Activated T-cell treated with anti-CD3 and anti-CD28 coated beads, Interleukin-2, amount 50 U/mL, for 48 hours (primary cell): ENCODE results near the gene PSMD5.

Source experiments
- DNase-seq, 2 experiments: peaks; one replicate each; pipeline ENCODE4 v3.0.0-alpha.2; 2020

Gene PSMD5

GRCh38 chr9:120874226-120875194 is 31.8 kb upstream of the PSMD5 start:
- DNase-seq = no peak

GRCh38 chr9:120873512-120873911 is 30.8 kb upstream of the PSMD5 start:
- no peak for DNase-seq

GRCh38 chr9:120872791-120873502 is 30.2 kb upstream of the PSMD5 start:
- DNase-seq = no peak

GRCh38 chr9:120870206-120870605 is 27.5 kb upstream of the PSMD5 start:
- no peak for DNase-seq

GRCh38 chr9:120869726-120870125 is 27.0 kb upstream of the PSMD5 start:
- DNase-seq = no peak

DNA sequence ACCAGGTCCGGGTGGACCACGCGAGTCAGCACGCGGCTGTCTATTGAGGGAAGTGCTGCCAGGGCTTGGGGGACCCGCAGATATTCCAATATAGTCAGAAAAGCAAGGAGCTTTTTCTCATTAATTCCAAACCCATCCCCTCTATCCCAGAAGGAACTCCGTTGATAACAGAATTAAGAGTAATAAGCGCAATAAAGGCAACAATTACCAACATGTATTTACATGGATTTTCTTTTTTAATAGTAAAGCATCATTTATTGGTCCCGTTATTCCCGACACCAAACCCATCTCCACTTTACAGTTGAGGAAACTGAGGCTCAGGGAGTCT is 26.6 kb upstream of the PSMD5 start:
- DNase-seq = no peak

DNA sequence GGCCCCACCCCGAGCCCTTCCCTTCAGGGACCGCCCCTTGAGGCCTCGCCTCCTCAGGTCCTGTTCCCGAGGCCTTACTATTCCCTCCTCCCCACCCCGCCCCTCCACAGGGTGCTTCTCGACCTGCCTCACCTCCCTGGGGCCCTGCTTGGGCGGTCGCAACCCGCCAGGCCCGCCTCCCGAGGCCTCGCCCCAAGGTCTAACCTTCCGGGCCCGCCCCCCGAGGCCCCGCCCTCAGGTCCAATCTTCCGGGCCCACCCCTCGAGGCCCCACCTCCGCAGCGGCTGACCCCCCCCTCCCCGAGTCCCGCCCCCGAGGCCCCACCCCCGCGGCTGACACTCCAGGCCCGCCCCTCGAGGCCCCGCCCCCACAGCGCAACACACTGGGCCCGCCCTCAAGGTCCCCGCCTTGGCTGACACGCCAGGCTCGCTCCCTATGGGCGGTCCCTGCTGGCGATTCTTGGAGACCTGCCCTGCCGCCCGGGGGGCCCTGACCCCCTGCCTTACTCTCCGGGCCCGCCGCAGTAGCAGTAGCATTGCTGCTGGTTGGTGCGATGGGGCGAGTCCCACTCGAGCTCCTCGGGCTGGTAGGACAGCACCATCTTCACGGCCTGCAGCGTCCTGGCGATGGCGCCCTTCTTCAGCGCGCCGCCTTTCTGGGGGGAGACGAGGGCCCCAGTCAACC is 26.1 kb upstream of the PSMD5 start:
- peak; percentile 98 for DNase-seq

- no peak for DNase-seq
These were observed 25.6 kb upstream of the PSMD5 start for GRCh38 chr9:120868339-120868675.

DNA sequence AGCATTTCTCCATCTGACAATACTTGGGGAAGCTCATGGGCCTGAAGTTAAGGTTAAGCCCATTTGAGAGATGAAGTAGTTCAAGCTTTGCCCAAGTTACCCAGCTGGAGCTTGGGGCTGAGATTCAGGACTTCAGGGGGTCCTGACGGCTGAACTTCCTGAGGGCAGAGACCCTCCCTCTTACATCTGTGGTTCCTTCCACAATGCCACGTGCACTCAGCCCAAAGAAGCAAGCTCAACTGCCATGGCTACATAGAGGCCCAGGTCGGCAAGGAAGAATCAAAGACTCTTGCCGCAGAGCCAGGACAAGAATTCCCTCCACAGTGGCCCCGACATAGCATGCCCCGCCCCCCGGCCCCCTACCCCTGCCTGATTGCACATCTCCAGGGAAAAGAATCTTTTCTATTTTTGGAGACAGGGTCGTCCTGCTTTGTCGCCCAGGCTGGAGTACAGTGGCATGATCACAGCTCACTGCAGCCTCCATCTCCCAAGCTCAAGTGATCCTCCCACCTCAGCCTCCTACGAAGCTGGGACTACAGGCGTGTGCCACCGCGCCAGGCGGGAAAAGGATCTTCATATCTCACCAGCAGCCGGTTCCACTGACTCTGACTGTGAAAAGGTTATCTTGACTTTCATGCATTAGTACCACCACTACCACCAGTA is 25.1 kb upstream of the PSMD5 start:
- no peak for DNase-seq

DNA sequence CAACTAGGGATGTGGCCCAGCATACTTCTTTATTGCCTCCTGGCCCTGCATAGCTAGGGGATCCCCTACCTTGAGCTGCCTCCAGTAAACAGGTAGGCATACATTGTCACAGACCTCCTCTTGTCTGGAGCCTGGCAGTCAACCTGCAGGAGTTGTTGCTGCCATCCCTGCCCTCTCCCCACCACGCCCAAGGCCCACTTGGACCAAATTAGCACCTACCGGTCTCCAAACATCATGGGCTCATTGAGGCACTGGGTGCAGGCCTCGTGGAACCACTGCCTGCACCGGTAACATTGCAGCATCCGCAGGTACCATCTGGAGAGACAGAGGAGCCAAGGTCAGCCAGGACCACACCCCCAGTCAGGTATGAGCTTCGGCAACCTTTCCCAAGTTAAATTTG is 23.9 kb upstream of the PSMD5 start:
- no peak for DNase-seq

DNA sequence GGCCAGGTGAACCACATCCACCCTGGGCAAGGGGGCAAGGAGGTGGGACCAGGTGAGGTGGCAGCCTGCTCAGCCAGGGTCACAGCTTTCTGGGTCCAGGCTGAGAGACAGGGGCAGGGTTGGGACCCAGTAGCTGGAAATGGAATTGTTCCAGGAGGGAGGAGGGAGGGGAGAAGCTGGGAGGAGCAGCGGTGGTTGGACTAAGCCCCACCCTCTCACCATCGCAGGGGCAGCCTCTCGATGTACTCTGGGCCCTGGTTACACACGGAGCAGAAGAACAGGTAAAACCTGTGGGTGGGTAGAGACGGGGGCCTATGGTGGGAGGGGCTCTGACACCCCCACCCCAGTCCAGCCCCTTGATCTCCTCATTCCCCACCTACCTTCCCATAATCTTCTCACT is 23.1 kb upstream of the PSMD5 start:
- no peak for DNase-seq

GRCh38 chr9:120865176-120865575 is 22.5 kb upstream of the PSMD5 start:
- DNase-seq = no peak

- no peak for DNase-seq
These were observed 22.0 kb upstream of the PSMD5 start for GRCh38 chr9:120864719-120865118.

DNA sequence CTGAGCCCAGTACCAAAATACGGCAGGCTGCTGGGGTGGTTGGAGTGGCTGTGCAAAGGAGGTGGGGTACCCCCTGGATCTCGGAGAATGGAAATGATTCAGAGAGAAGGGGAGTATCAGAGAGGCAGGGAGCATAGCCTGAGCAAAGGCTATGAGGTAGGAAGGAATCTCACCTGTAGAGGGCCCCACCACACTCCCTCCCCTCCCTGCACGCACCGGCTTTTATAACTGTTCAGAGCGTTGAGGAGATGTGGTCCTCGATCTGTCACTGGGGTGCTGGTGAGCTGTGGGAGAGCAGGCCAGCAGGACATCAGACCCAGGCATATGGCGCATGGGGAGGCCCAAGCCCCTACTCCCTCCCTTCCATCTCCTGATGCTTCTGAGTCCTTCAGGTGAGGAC is 21.1 kb upstream of the PSMD5 start:
- no peak for DNase-seq

DNA sequence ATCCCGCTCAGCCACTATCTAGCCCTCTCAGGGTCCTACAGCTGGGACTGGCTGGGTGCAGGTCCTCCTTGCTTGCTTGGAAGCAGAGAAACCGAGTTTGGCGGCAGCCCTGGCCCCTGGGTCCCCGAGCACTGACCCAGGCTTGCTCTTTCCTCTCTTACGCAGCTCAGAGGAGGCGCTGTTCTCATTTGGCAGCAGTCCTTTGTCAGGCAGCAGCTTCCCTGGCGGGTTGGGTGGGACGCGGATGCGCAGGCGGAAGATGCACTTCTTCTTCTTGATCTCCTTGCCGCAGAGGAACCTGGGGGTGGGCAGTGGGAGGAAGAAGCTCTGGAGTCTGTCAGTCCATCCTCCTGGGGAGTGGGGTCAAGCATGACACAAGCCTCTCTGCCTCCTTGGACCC is 19.7 kb upstream of the PSMD5 start:
- DNase-seq = no peak

DNA sequence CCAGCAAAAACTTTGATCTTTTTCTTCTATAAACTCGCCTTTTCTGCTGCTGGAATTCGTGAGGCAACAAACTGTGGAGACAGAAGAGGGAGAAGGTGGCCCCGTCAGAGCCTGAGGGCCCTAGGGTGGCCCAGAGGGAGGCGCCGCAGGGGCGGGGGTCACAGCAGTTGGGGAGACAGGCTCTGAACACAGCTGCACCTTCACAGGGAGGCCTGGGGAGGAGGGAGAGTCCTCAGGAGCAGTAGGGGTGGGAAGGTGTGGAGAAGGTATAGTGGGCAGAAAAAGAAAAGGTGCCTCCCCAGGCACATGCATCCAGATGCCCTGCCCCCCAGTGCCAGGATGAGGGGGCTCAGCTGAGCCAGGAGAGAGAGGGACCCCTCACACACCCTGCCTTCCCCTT is 19.2 kb upstream of the PSMD5 start:
- no peak for DNase-seq

GRCh38 chr9:120860083-120860482 is 17.4 kb upstream of the PSMD5 start:
- no peak for DNase-seq

DNA sequence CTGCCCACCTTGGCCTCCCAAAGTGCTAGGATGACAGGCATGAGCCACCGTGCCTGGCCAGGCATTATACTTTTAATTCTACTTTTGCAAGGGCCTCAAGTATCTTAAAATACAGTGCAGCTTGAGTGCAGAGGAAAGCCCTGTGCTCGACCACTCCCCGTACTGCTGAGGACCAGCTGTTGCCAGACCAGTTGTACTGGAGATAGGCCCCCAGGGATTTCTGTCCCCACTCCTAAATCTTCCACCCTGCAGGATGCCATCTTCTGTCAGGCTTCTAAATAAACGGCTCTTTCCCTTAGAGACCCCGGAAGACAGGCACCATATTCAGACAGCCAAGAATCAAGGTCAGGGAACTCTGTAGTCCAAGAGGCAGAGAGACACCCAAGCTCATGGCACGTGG is 16.6 kb upstream of the PSMD5 start:
- no peak for DNase-seq

GRCh38 chr9:120857902-120858301 is 15.2 kb upstream of the PSMD5 start:
- no peak for DNase-seq

DNA sequence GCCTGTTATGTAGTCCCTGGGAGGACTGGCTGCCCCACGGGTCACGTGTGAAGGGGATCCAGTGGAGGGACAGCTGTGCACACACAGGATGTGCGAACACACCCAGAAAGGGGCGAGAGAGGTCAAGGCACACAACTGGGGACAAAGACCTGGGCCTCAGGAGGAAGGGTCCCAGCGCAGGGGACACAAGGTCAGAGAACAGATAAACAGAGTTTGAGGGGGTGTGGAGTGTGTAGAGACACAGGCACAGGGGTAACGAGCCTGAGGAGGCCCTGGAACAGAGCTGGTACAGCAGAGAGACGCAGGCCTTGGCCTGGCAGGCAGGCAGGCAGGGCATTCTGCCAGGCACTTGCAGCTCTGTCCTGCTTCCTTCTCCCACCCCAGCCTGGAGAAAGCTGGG is 14.8 kb upstream of the PSMD5 start:
- peak in 1 of 2 experiments; percentile 13 for DNase-seq

DNA sequence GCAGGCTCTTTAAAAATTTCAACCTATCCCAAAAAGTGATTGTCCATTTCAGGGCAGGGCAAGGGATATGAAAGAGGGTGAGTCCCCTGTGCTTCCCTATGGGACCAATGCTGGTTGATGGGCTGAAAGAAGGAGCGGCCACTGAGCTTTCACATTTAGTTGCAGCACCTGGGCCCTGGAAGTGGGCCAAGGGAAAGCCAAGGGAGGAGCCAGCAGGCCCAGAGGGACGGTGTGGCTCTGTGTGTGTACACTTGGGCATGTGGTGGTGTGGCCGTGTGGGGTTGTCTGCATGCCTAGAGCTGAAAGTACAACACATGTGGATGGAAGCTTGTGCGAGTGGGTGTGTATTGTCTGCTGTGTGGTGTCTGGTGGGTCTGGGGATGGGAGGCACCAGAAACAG is 14.0 kb upstream of the PSMD5 start:
- DNase-seq = peak; percentile 17 to 18

DNA sequence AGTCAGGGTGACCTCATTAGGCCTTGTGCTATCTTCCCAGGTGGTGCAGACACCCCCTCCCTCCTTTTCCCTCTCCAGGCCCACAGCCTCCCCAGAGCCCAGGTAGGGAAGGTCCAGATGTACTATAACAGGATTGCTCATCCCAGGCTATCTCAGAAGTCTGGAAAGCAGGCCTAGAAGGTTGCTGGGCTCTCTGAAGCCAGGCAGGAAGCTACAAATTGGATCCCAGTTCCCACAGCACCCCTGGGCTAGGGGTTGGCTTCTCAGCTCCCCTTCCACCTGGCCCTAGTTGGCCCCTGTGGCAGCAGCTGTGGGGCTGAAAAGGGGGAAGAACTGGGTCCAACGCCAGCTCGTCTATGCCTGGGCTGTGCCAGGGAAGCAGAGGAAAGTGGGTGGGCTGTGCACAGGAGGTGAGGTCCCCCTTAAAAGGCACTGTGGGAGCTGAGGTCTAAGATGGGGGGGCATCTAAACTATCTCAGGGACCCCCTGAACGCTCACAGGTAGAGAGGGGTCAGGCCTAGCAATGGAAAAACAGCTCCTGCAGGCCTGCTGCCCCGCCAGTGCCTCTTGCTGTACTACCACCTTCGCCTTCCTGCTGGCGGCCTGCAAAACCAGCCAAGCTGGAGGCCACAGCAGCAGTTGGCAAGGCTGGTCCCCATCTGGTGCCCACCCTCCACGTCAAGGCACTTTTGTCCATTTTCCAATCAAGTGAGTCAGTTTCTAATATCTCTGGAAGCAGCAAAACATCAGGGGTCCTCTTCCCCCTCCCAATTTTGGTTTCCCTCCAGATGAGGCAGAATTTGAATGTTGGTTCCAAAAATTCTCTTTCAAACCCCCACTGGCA is 13.3 kb upstream of the PSMD5 start:
- DNase-seq = peak; percentile 18
